Measurements from ENCODE around the gene SLIT2. TPM values are rescaled to one million over a fixed set of nuclear protein-coding genes. Genes with fewer than 3 reads are reported as not detected.

SLIT2 gene
- total and polyA plus RNA-seq, 10 donors = 1.3 to 128 (median 57.2) TPM

GRCh38 chr4:20219521-20219920 lies 32.2 kb upstream of the SLIT2 start:
- Histone ChIP-seq H3K27ac (no peak overlapping the region), H3K36me3 (no peaks in the 10 kb centered on the region), H3K4me3 (no peak overlapping the region), H3K4me1 (no peaks in the 10 kb centered on the region), H3K9me3 (peaks cover 0 to 22% (median 9%) of the 10 kb centered on the region in 8 donors), H3K27me3 (replicated peaks in 1 of 7) (no peaks in the 10 kb centered on the region)
- TF ChIP-seq POLR2A (IDR thresholded peaks at IDR 0.05) = no peak
- no peak for TF ChIP-seq CTCF (IDR thresholded peaks at IDR 0.05 in 8 of 11, conservative IDR thresholded peaks at IDR 0.05 in 3 of 11)
- no peak for TF ChIP-seq POLR2AphosphoS5 (IDR thresholded peaks at IDR 0.05)
- intact Hi-C loops (cut with DNase I; ENCODE audit: low total_unique reads) = no loop called here
- no peak for DNase-seq

- no peak for TF ChIP-seq CTCF (IDR thresholded peaks at IDR 0.05 in 8 of 11, conservative IDR thresholded peaks at IDR 0.05 in 3 of 11)
Observed at GRCh38 chr4:20237894-20238537, 13.7 kb upstream of the SLIT2 start.

GRCh38 chr4:20248155-20248558 lies 3.5 kb upstream of the SLIT2 start:
- H3K9me3 ChIP-seq = peaks cover 0 to 3% (median 0%) of the 10 kb centered on the region in 8 donors
- WGBS, 5 donors = 6 to 10% (median 7%) methylated on average over 3 of the region's 3 CpGs
- no peak for DNase-seq
- intact Hi-C loops (cut with DNase I; ENCODE audit: low total_unique reads) = no loop called here
- no peaks in the 10 kb centered on the region for H3K36me3 ChIP-seq
- H3K27me3 ChIP-seq (replicated peaks in 1 of 7) = peaks cover 0 to 30% (median 11%) of the 10 kb centered on the region in 7 donors
- no peak overlapping the region for H3K4me3 ChIP-seq
- H3K4me1 ChIP-seq = peaks cover 0 to 54% (median 19%) of the 10 kb centered on the region in 6 donors
- no peak for TF ChIP-seq POLR2AphosphoS5 (IDR thresholded peaks at IDR 0.05)
- TF ChIP-seq POLR2A (IDR thresholded peaks at IDR 0.05) = no peak
- peak in 9 of 11 experiments; percentile 36 to 73 (median 59) for TF ChIP-seq CTCF (IDR thresholded peaks at IDR 0.05 in 8 of 11, conservative IDR thresholded peaks at IDR 0.05 in 3 of 11)
- peak overlapping the region in 2 of 8 donors; percentile 25 to 31 for H3K27ac ChIP-seq

More at GRCh38 chr4:20237894-20238537, 13.7 kb upstream of the SLIT2 start:
- Histone ChIP-seq H3K27ac (no peak overlapping the region), H3K27me3 (replicated peaks in 1 of 7) (no peaks in the 10 kb centered on the region), H3K9me3 (peaks cover 0 to 4% (median 0%) of the 10 kb centered on the region in 8 donors), H3K36me3 (no peaks in the 10 kb centered on the region), H3K4me3 (no peak overlapping the region), H3K4me1 (no peaks in the 10 kb centered on the region)
- intact Hi-C loops (cut with DNase I; ENCODE audit: low total_unique reads) = no loop called here
- DNase-seq = no peak
- WGBS, 5 donors = 87 to 96% (median 91%) methylated on average over 3 of the region's 3 CpGs

- TF ChIP-seq POLR2A (IDR thresholded peaks at IDR 0.05) (no peak), CTCF (IDR thresholded peaks at IDR 0.05 in 8 of 11, conservative IDR thresholded peaks at IDR 0.05 in 3 of 11) (peak in 7 of 11 experiments; percentile 18 to 62 (median 46)), POLR2AphosphoS5 (IDR thresholded peaks at IDR 0.05) (no peak)
- intact Hi-C loops (cut with DNase I; ENCODE audit: low total_unique reads) = no loop called here
- Histone ChIP-seq H3K36me3 (no peaks in the 10 kb centered on the region), H3K4me1 (peaks cover 0 to 66% (median 20%) of the 10 kb centered on the region in 6 donors), H3K9me3 (no peaks in the 10 kb centered on the region), H3K27me3 (replicated peaks in 1 of 7) (peaks cover 0 to 42% (median 23%) of the 10 kb centered on the region in 7 donors), H3K4me3 (no peak overlapping the region), H3K27ac (peak overlapping the region in 2 of 8 donors; percentile 42 to 83)
- no peak for DNase-seq
- 14 to 32% (median 26%) methylated on average over 2 of the region's 2 CpGs for WGBS, 5 donors
Observed at GRCh38 chr4:20249333-20249732, 2.4 kb upstream of the SLIT2 start.

All from spleen (tissue), 11 donors.